GM18858 (cell line): ENCODE results near the gene PRR23E.

Source experiments
- ATAC-seq: cut with Tn5 transposase; IDR thresholded peaks from one replicate; pipeline ENCODE4 v1.9.1; 2021; ENCODE audit not compliant: unreplicated experiment

PRR23E gene

DNA sequence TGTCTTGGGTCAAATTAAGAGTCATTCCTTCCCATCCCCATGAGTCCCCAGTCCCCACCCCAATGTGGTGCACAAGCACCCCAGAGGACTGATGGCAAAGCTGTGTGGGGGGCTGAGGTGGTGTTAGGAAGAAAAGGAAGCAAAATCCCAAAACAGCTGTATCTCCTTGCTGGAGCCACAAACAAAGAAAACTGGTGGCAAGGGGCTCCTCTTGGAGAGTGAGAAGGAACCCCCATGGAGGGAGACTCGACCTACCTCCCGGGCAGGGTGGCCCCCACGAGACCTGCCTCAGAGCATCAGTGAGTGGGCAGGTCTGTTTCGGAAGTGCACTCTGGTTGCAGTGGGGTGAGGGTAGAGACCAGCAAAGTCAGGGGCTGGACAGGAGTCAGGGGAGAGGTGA is 29.2 kb downstream of the PRR23E start:
- no peak for ATAC-seq

DNA sequence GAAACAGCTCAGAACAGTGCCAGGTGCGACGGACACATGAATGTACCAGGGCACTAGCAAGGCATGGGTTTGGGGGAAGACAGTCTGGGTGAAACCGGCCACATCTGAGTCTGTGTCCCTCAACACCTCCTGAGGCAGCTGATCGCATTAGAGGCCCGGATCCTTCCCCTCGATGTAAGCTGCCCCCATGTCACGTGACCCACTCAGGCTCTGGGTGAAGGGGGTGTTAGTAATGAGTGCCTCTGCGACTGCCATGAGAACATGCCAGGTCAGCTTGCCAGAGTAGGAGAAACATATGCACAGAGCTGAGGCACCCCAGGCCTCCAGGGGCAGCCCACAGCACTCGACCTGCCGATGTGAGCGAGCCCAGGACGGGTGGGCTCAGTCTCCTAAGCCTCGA is 29.7 kb downstream of the PRR23E start:
- no peak for ATAC-seq

DNA sequence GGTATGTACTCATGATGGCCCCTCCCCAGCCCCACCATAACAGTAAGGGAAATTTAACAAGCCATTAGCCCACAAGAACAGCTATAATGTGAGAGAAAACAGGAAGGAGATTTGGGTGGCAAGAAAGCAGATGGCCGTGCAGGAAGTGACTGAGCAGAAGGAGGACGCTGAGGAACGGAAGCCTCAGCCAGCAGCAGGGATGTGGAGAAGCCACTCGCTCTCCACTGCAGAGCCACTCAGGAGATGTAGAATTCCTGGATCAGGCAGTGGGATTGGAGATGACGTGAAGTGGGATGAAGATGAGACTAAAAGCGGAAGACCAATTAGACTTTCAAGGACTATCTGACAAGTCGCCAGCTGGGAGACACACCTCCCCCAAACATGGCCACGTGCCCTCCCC is 31.2 kb downstream of the PRR23E start:
- ATAC-seq: no peak

DNA sequence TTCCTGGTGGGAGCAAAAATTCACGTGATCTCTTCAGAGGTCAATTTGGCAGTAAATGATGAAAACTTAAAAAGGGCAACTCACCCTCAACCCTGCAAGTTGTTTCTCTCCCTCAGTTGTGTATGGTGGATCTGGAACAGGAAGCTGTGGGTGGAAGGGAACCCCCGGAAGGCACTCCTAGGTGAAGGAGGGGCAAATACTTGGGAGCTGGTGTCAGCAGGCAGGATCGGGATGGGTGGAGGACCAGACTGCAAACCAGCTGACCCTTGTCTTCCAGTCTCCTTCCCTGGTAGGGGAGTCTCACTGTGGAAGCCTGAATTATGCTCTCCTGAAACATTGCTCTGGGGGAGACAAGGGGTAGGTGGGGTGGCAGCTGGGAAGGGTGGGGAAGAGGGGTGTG is 33.5 kb downstream of the PRR23E start:
- ATAC-seq: no peak

DNA sequence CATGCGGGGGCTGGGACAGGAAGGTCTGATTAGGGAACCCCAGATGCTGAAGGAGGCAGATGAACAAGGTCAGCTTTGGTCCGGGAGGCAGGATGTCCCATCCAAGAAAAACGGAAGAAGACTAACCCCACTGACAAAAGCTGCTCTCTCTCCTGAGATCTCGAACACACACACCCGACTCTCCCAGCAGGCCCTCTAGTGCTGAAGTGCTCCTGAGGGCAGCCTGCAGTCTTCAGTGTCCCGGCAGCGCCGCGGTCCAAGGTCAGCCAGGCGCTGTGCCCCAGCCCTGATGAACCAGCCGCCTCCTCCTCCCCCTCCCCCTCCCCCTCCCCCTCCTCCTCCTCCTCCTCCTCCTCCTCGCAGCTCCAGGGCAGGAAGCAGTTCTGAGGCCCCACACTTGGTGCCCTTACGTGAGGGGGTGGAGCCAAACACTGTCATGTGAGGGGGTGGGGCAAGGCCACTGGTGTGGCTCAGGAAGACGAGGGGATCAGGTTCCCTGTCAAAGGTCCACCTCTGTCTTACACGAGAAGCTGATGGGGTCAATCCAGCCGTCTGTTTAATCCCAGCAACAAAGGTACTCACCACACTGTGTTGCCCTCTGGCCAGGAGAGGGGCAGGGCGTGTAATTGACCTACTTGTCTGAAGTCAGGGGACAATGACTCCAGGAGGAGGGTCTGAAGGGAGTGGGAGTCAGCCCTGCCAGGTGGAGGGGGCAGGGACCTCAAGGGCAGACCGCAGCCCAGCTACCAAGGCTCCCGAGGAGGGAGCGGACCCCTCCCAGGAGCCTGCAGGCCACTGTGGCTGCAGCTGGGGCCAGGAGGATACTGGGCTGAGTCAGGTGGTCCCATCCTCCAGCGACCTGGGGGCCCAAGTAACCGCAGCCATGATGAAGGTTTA is 34.3 kb downstream of the PRR23E start:
- no peak for ATAC-seq

DNA sequence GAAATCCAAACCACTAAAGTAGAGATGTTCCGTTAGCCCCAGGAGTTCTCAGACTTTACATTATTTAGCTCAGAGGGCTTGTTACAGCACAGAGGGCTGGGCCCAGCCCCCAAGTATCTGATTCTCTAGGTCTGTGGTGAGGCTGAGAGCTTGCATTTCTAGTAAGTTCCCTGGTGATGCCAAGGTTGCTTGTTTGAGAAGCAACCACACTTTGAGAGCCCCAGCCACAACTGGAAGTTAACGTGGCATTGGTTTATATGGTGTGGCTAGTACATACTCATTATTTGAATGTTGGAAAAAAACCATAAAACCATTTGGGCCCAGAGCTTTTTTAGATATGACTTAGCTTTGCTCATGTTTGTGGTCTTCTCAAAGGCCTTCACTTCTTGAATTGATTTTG is 35.9 kb downstream of the PRR23E start:
- no peak for ATAC-seq

DNA sequence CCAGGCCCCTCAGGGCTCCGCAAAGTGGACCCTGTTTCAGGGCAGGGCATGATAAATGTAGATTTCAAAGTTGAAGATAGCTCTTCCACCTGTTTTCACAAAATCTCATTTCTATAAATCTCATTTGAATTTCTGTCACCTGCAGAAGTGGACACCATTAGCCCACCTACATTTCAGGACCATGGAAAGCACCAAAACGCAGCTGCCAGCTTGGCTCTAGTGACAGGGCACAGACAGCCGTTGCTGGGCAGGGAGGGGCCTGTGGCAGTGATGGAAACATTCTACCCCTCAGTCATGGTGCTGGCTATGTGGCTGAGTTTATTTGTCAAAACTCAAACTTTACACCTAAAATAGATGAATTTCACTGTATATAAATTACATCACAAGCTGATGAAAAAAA is 40.4 kb downstream of the PRR23E start:
- no peak for ATAC-seq

DNA sequence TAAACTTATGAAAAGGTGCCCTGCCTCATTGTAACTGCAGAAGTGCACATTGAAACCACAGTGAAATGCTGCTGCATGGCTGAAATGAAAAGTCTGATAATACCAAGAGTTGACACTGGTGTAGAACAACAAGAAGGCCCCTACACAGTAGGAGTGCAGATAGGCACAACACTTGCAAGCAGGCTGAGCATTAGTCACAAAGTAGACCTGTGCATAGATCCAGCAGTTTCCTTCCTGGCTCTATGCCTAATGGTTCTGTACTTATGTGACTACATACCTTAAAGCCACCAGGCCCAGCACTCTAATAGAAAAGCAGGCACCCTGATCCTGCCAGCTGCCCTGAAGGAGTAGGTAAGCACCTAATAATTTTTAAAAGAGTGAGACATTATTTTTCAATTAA is 41.8 kb downstream of the PRR23E start:
- no peak for ATAC-seq

DNA sequence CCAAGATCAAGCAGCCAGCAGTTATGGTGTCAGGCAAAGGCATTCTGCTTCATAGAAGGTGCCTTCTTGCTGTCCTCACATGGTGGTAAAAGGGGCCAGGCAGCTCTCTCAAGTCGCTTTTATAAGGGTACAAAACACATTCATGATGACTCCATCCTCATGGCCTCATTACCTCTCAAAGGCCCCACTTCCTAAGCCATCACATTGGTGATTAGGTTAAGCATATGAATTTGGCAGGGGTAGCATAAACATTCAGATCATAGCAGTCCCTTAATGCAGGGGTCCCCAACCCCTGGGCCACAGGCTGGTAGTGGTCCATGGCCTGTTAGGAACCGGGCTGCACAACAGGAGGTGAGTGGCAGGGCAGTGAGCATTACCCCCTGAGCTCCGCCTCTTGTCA is 42.8 kb downstream of the PRR23E start:
- ATAC-seq: no peak

DNA sequence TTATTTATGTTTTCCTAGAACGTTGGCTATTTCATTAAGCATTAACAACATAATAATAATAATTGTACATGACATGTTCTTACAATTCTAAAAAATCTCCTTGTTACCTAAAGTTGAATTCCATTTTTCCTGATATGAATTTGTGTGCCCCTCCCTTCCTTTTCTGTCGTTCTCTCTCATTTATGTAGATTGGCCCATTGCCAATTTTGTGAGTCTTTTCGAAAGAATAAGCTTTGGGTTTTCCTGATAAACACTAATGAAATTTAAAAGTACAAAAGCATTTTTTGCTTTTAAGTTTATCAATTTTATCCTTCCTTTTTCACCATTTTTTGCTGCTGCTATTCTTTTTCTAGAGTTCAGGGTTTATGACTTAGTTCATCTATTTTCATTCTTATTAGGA is 44.9 kb downstream of the PRR23E start:
- ATAC-seq: no peak

DNA sequence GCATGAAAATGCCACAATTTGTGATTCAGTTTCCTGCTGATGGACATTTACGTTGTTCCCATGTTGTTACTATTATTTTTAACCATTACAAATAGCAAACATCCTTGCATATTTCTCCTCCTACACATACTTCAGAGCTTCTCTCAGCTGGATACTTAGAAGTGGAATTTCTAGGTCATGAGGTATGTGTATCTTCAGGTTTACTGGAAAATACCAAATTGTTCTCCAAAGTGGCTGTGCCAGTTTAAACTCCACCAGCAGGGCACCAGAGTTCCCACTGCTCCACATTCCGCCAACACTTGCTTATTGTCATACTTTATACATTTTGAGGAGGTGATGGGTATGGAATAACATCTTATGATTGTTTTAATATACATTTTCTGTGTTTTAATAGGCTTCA is 45.7 kb downstream of the PRR23E start:
- no peak for ATAC-seq

DNA sequence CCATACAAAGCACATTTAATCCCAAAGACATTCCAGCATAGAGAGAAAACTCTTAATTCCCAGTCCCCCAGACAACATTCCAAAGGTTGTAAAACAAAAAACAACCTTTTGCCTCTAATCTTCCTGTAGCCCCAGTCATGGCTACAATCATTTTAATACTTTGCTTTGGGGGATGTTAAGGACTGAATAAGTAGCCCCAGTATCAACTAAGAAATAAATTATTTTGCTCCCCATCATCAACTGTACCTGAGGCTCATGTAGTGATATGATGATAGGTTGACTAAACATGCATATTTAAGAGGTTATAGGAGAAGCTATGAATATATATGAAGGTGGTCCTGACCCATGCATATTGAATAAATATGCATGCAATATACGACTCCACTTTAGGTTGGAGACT is 54.4 kb downstream of the PRR23E start:
- ATAC-seq: no peak
